ENCODE measurements around the gene FGF8. TPM values are rescaled to one million over a fixed set of nuclear protein-coding genes. Genes with fewer than 3 reads are reported as not detected.

The FGF8 gene
- total and polyA plus RNA-seq, 9 of the 15 experiments (the other 6 are each of a cell fraction or from before 2014, with no cell fraction given) = 0.13 to 0.82 (median 0.37) TPM; not detected in 5

- no peak for TF ChIP-seq SMAD2 (IDR thresholded peaks at IDR 0.05; ENCODE audit: low read depth, low read length)
- peak; percentile 60 for TF ChIP-seq TAF1 (IDR thresholded peaks at IDR 0.05; ENCODE audit: control insufficient read depth, extremely low read depth, insufficient read depth, low read length, severe bottlenecking)
- TF ChIP-seq ATF1 (CRISPR knock-in tag; IDR thresholded peaks at IDR 0.05) = 0 out of 2 replicates have a peak, but pooled peaks have one; percentile 25
- TF ChIP-seq ATF1 (tag; IDR thresholded peaks at IDR 0.05) = peak; percentile 92
- peak; percentile 76; the same call in 1 of the 2 replicates for TF ChIP-seq NKRF (IDR thresholded peaks at IDR 0.05; ENCODE audit: borderline replicate concordance)
- TF ChIP-seq NRF1 (conservative IDR thresholded peaks at IDR 0.05 in 1 of 2, IDR thresholded peaks at IDR 0.05 in 1 of 2) = 0 out of 4 replicates have a peak, but pooled peaks of 1 of the 2 experiments have one; percentile 22
- TF ChIP-seq ATF7 (IDR thresholded peaks at IDR 0.05) = peak; percentile 33; the same call in 1 of the 2 replicates
- no peak for TF ChIP-seq MCM2 (IDR thresholded peaks at IDR 0.05; ENCODE audit: low read depth)
- peak; percentile 51; the same call in 1 of the 2 replicates for TF ChIP-seq MXI1 (IDR thresholded peaks at IDR 0.05; ENCODE audit: low read depth, low read length)
- TF ChIP-seq CREB3 (tag; conservative IDR thresholded peaks at IDR 0.05; ENCODE audit: low read depth) = no peak
- TF ChIP-seq ZBTB26 (CRISPR knock-in tag; IDR thresholded peaks at IDR 0.05) = no peak
- no peak for TF ChIP-seq BRCA1 (IDR thresholded peaks at IDR 0.05)
- TF ChIP-seq BRCA1 (CRISPR knock-in tag; IDR thresholded peaks at IDR 0.05) = no peak
- TF ChIP-seq ESRRA (IDR thresholded peaks at IDR 0.05; ENCODE audit: borderline replicate concordance, low read depth) = 0 out of 2 replicates have a peak, but pooled peaks have one; percentile 11
- peak; percentile 55 to 81 for TF ChIP-seq MNT (conservative IDR thresholded peaks at IDR 0.05)
- TF ChIP-seq RB1 (IDR thresholded peaks at IDR 0.05; ENCODE audit: low read depth) = peak; percentile 18; the same call in 1 of the 2 replicates
- no peak for TF ChIP-seq ZKSCAN8 (CRISPR knock-in tag; IDR thresholded peaks at IDR 0.05)
- TF ChIP-seq VEZF1 (CRISPR knock-in tag; IDR thresholded peaks at IDR 0.05) = peak; percentile 41
- peak; percentile 46 to 60; a peak in 2 of 4 replicates for TF ChIP-seq SIN3A (IDR thresholded peaks at IDR 0.05; ENCODE audit: borderline replicate concordance in 2 of 2, control insufficient read depth in 1 of 2, low read depth in 2 of 2, low read length in 2 of 2)
Observed at GRCh38 chr10:101782811-101783735, 7.2 kb upstream of the FGF8 start, which contains the start of gene NPM3 (continued).

Data from K562 (cell line).